ENCODE measurements around the gene OR5K3. TPM values are rescaled to one million over a fixed set of nuclear protein-coding genes. Genes with fewer than 3 reads are reported as not detected.

The OR5K3 gene
- total and polyA plus RNA-seq, 11 donors: not detected

GRCh38 chr3:98432575-98432974, 42.1 kb downstream of the OR5K3 start:
- DNase-seq (no peak), ATAC-seq (no peak)
- H3K27ac ChIP-seq: no peak overlapping the region
- H3K36me3 ChIP-seq: no peaks in the 10 kb centered on the region
- H3K4me3 ChIP-seq: no peak overlapping the region
- no peaks in the 10 kb centered on the region for H3K27me3 ChIP-seq
- no peak for TF ChIP-seq POLR2A (IDR thresholded peaks at IDR 0.05)
- TF ChIP-seq CTCF (IDR thresholded peaks at IDR 0.05): no peak
- no peaks in the 10 kb centered on the region for H3K4me1 ChIP-seq
- intact Hi-C loops (cut with DNase I): no loop called here
- H3K9me3 ChIP-seq: peaks cover 0 to 48% (median 22%) of the 10 kb centered on the region in 12 donors

GRCh38 chr3:98433764-98434163, 43.3 kb downstream of the OR5K3 start:
- 16 to 28% (median 23%) methylated on average over 2 of the region's 2 CpGs for WGBS, 4 donors
- no peak for TF ChIP-seq CTCF (IDR thresholded peaks at IDR 0.05)
- Histone ChIP-seq H3K4me3 (no peak overlapping the region), H3K4me1 (no peaks in the 10 kb centered on the region), H3K9me3 (peaks cover 0 to 38% (median 20%) of the 10 kb centered on the region in 12 donors), H3K27me3 (no peaks in the 10 kb centered on the region), H3K36me3 (no peaks in the 10 kb centered on the region), H3K27ac (no peak overlapping the region)
- ATAC-seq: no peak
- DNase-seq: no peak
- intact Hi-C loops (cut with DNase I): no loop called here

- DNase-seq (no peak), ATAC-seq (no peak)
- H3K4me3 ChIP-seq: no peak overlapping the region
- intact Hi-C loops (cut with DNase I): no loop called here
- TF ChIP-seq POLR2A (IDR thresholded peaks at IDR 0.05): no peak
- no peak for TF ChIP-seq CTCF (IDR thresholded peaks at IDR 0.05)
- no peak overlapping the region for H3K27ac ChIP-seq
- 69 to 74% (median 71%) methylated on average over 4 of the region's 4 CpGs for WGBS, 4 donors
- H3K36me3 ChIP-seq: no peaks in the 10 kb centered on the region
- H3K27me3 ChIP-seq: no peaks in the 10 kb centered on the region
- no peaks in the 10 kb centered on the region for H3K4me1 ChIP-seq
- H3K9me3 ChIP-seq: peaks cover 0 to 31% (median 13%) of the 10 kb centered on the region in 12 donors
These were observed 43.9 kb downstream of the OR5K3 start for GRCh38 chr3:98434412-98434811.

- intact Hi-C loops (cut with DNase I): no loop called here
These were observed 49.8 kb downstream of the OR5K3 start for GRCh38 chr3:98440283-98440682.

More at GRCh38 chr3:98440283-98440682, 49.8 kb downstream of the OR5K3 start:
- no peak for ATAC-seq
- Histone ChIP-seq H3K4me3 (no peak overlapping the region), H3K36me3 (no peaks in the 10 kb centered on the region), H3K27ac (no peak overlapping the region), H3K27me3 (no peaks in the 10 kb centered on the region), H3K4me1 (no peaks in the 10 kb centered on the region), H3K9me3 (no peaks in the 10 kb centered on the region)
- DNase-seq: no peak
- no peak for TF ChIP-seq POLR2A (IDR thresholded peaks at IDR 0.05)
- no peak for TF ChIP-seq CTCF (IDR thresholded peaks at IDR 0.05)

Other genes with a start within 250 kb of the OR5K3 start
- not detected for gene OR5H14, start 243.2 kb upstream of the OR5K3 start, total RNA-seq
- not detected for gene OR5H14, start 243.2 kb upstream of the OR5K3 start, polyA plus RNA-seq
- not detected for gene OR5H15, start 224.0 kb upstream of the OR5K3 start, total RNA-seq
- not detected for gene OR5H15, start 224.0 kb upstream of the OR5K3 start, polyA plus RNA-seq
- gene OR5H6, start 126.4 kb upstream of the OR5K3 start, total RNA-seq: not detected
- not detected for gene OR5H6, start 126.4 kb upstream of the OR5K3 start, polyA plus RNA-seq
- not detected for gene OR5H2, start 108.2 kb upstream of the OR5K3 start, total RNA-seq
- not detected for gene OR5H2, start 108.2 kb upstream of the OR5K3 start, polyA plus RNA-seq
- gene OR5K4, start 36.8 kb upstream of the OR5K3 start, total RNA-seq: not detected
- not detected for gene OR5K4, start 36.8 kb upstream of the OR5K3 start, polyA plus RNA-seq
- gene OR5K1, start 72.5 kb downstream of the OR5K3 start, total RNA-seq: not detected
- not detected for gene OR5K1, start 72.5 kb downstream of the OR5K3 start, polyA plus RNA-seq
- not detected for gene OR5K2, start 107.0 kb downstream of the OR5K3 start, total RNA-seq
- gene OR5K2, start 107.0 kb downstream of the OR5K3 start, polyA plus RNA-seq: not detected
- gene CLDND1, start 132.2 kb downstream of the OR5K3 start, total RNA-seq: 100 to 1,000 TPM in 2 of 9 donors, 10 to 100 TPM in 7; 64.2 to 155 (median 77.0) TPM
- gene CLDND1, start 132.2 kb downstream of the OR5K3 start, polyA plus RNA-seq: 10 to 100 TPM; 55.0 to 86.9 TPM
- not detected for gene GPR15, start 141.3 kb downstream of the OR5K3 start, total RNA-seq
- gene GPR15, start 141.3 kb downstream of the OR5K3 start, polyA plus RNA-seq: not detected
- 10 to 100 TPM in 7 of 9 donors, 1 to 10 TPM in 2; 7.7 to 13.6 (median 12.4) TPM for gene CPOX, start 202.9 kb downstream of the OR5K3 start, total RNA-seq
- gene CPOX, start 202.9 kb downstream of the OR5K3 start, polyA plus RNA-seq: 10 to 100 TPM in 1 of 2 donors, 1 to 10 TPM in 1; 8.2 to 13.1 TPM

All from heart left ventricle (tissue), 16 donors.